Measurements from ENCODE around the gene TGM2.

- no peak for TF ChIP-seq CTCF (IDR thresholded peaks at IDR 0.05 in 8 of 11, conservative IDR thresholded peaks at IDR 0.05 in 3 of 11)
- no peak for TF ChIP-seq POLR2A (IDR thresholded peaks at IDR 0.05)
These were observed 60.8 kb downstream of the TGM2 start for GRCh38 chr20:38104285-38104684.

All from spleen (tissue), 7 donors.